ENCODE data around the gene DOK5. TPM values are rescaled to one million over a fixed set of nuclear protein-coding genes. Genes with fewer than 3 reads are reported as not detected.

Gene DOK5
- polyA plus RNA-seq, 1 of the 3 experiments (the other 2 are of a cell fraction) = 12.4 TPM

- Histone ChIP-seq H3K27me3 (ENCODE audit: insufficient read depth) (no peaks in the 10 kb centered on the region), H3K4me3 (ENCODE audit: low read depth in 2 of 2, low read length in 1 of 2) (no peak overlapping the region), H4K20me1 (ENCODE audit: insufficient read depth) (no peaks in the 10 kb centered on the region), H3F3A (replicated peaks; ENCODE audit: insufficient read depth) (no peaks in the 10 kb centered on the region), H3K36me3 (replicated peaks in 1 of 2; ENCODE audit: control insufficient read depth in 1 of 2, insufficient read depth in 2 of 2, low read length in 1 of 2) (peaks cover 0 to 7% of the 10 kb centered on the region in 2 experiments), H3K79me2 (ENCODE audit: insufficient read depth) (no peaks in the 10 kb centered on the region), H3K4me2 (no peak overlapping the region), H3K9ac (no peak overlapping the region), H3K4me1 (ENCODE audit: control insufficient read depth in 1 of 2, insufficient read depth in 2 of 2, low read depth in 1 of 2, low read length in 1 of 2) (no peaks in the 10 kb centered on the region), H3K27ac (ENCODE audit: low read depth in 2 of 2, low read length in 1 of 2) (no peak overlapping the region), H2AFZ (ENCODE audit: low read depth) (no peak overlapping the region), H3K9me3 (no peaks in the 10 kb centered on the region), H3K9me2 (no peaks in the 10 kb centered on the region)
- POLR2A ChIA-PET = no interaction called here
- WGBS (ENCODE audit: low lambda C conversion rate) = 59% methylated on average over 5 of the region's 5 CpGs
- CTCF ChIA-PET = interaction anchor here (0.9 kb wide), 1 partner anchor 11 kb away, joined by 3 read pairs; no protein-coding TSS in a partner anchor
- TF ChIP-seq NRF1 (IDR thresholded peaks at IDR 0.05; ENCODE audit: low read depth, low read length) (no peak), RXRA (IDR thresholded peaks at IDR 0.05; ENCODE audit: borderline replicate concordance, low read depth) (no peak), PBX3 (IDR thresholded peaks at IDR 0.05) (no peak), ZBTB33 (IDR thresholded peaks at IDR 0.05; ENCODE audit: borderline replicate concordance, low read depth) (no peak), FOXJ3 (CRISPR knock-in tag; IDR thresholded peaks at IDR 0.05) (no peak), CHD2 (IDR thresholded peaks at IDR 0.05; ENCODE audit: low read length, partially characterized antibody) (no peak), TCF12 (IDR thresholded peaks at IDR 0.05) (no peak), USF1 (IDR thresholded peaks at IDR 0.05; ENCODE audit: borderline replicate concordance, low read depth) (no peak), RAD21 (IDR thresholded peaks at IDR 0.05; ENCODE audit: low read length) (no peak), NFIC (IDR thresholded peaks at IDR 0.05; ENCODE audit: borderline replicate concordance) (no peak), FOXM1 (IDR thresholded peaks at IDR 0.05; ENCODE audit: low read depth) (no peak), CTCF (IDR thresholded peaks at IDR 0.05) (no peak), IRF3 (IDR thresholded peaks at IDR 0.05; ENCODE audit: low read depth, low read length) (no peak), EP300 (IDR thresholded peaks at IDR 0.05; ENCODE audit: borderline replicate concordance in 1 of 2, low read depth in 1 of 2, low read length in 1 of 2) (no peak), RFX5 (IDR thresholded peaks at IDR 0.05; ENCODE audit: low read length) (no peak), SMC3 (IDR thresholded peaks at IDR 0.05; ENCODE audit: low read depth, low read length) (no peak), MAX (IDR thresholded peaks at IDR 0.05; ENCODE audit: low read depth) (no peak), GABPA (IDR thresholded peaks at IDR 0.05; ENCODE audit: low read depth) (no peak), MEF2A (IDR thresholded peaks at IDR 0.05; ENCODE audit: borderline replicate concordance, low read depth) (no peak)
- no peak for DNase-seq
Observed at GRCh38 chr20:54608943-54609342, 133.6 kb downstream of the DOK5 start.
